Measurements from ENCODE around the gene MTG1.
"Not testable (repeated sequence)": the region's sequence is repeated elsewhere in the genome, so short reads cannot be mapped to it uniquely, and the experiment has no call there.

MTG1 gene

DNA sequence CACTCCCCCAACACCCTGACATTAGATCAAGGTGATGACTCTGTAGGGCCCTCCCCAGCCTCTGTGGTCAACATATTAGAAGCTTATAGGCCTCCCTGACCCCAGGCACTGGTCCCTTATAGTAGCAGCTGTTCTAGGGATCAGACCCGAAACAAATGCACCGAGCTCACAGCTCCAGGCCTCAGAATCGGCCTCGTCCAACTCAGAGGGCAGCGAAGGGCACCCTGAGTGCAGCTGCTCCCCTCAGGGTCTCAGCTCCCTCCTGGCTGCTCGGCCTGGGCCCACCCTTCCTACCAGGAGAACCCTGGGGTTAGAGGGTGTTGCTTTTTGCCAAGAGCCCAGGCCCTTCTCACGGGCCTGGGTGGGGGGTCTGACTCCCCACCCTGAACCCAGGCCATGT is 25.8 kb upstream of the MTG1 start:
- Histone ChIP-seq H3K27me3 (ENCODE audit: control insufficient read depth in 1 of 2, insufficient read depth in 2 of 2, low read length in 2 of 2) (no peaks in the 10 kb centered on the region), H3K4me3 (ENCODE audit: low read length in 2 of 2) (no peak overlapping the region), H3K9ac (ENCODE audit: low read length in 2 of 2) (no peak overlapping the region), H3K4me1 (ENCODE audit: control insufficient read depth, insufficient read depth, low read length) (peaks cover 6% of the 10 kb centered on the region), H3K27ac (ENCODE audit: low read length) (no peak overlapping the region), H3K9me3 (ENCODE audit: control insufficient read depth in 2 of 2, low read length in 2 of 2) (no peaks in the 10 kb centered on the region), H3K36me3 (ENCODE audit: control insufficient read depth in 2 of 2, insufficient read depth in 2 of 2, low read length in 2 of 2) (peaks cover 29 to 48% of the 10 kb centered on the region in 2 donors)

DNA sequence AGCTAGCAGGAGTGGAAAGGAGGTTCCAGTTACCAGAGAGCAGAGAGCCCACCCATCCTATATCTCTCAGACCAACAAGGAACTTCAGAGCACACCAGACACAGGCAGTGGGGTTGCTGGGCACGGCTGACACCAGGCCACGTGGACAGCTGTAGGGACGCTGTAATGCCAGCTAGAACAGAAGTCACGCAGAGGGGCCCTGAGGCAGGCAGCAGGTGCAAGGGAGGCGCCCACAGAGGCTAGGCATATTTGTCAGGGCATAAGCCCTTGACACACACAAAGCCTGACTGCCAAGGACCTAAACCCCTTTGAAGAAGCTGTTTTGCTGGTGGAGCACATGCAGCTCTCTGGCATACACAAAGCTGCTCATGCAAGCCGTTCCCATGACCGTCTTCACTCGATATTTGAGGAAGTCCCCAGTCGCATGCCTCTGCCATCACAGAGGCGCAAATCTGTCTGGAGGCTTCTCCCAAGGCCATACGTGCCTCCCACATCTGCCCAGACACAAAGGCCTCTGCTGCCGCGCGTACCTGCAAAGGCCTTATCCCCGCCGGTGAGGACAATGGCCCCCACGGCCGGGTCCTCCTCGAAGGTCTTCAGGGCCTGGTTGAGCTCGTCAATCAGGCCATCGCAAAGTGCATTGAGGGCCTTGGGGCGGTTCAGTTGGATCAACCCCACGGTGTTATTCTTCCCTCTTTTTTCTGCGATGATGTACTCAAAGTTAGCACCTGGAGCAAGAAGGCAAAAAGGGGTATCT is 23.7 kb upstream of the MTG1 start:
- Histone ChIP-seq H3K27me3 (ENCODE audit: control insufficient read depth in 1 of 2, insufficient read depth in 2 of 2, low read length in 2 of 2) (no peaks in the 10 kb centered on the region), H3K27ac (ENCODE audit: low read length) (no peak overlapping the region), H3K4me1 (ENCODE audit: control insufficient read depth, insufficient read depth, low read length) (peaks cover 13% of the 10 kb centered on the region), H3K9ac (ENCODE audit: low read length in 2 of 2) (no peak overlapping the region), H3K9me3 (ENCODE audit: control insufficient read depth in 2 of 2, low read length in 2 of 2) (no peaks in the 10 kb centered on the region), H3K4me3 (ENCODE audit: low read length in 2 of 2) (no peak overlapping the region), H3K36me3 (ENCODE audit: control insufficient read depth in 2 of 2, insufficient read depth in 2 of 2, low read length in 2 of 2) (peaks cover 29 to 43% of the 10 kb centered on the region in 2 donors)

DNA sequence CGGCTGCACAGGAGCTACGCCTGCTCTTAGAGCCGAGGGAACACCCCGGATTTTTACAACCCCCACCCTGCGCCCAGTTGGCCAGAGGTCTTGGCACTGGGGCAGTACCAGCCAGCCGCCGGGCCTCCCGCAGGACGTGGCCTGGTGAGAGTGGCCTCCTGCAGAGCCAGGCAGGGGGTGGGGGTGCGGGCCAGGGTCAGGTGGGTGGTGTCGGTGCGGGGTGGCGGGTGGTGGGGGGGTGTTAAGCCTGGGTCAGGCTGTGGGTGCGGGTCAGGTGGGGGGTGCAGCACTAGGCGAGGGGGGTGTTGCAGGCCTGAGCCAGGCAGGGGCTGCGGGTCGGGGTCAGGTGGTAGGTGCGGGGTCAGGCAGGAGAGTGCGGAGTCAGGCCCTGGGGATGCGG is 21.4 kb upstream of the MTG1 start:
- Histone ChIP-seq H3K27ac (ENCODE audit: low read length) (no peak overlapping the region), H3K9ac (ENCODE audit: low read length in 2 of 2) (no peak overlapping the region), H3K27me3 (ENCODE audit: control insufficient read depth in 1 of 2, insufficient read depth in 2 of 2, low read length in 2 of 2) (no peaks in the 10 kb centered on the region), H3K4me3 (ENCODE audit: low read length in 2 of 2) (peak overlapping the region in 1 of 2 donors; percentile 40), H3K4me1 (ENCODE audit: control insufficient read depth, insufficient read depth, low read length) (peaks cover 14% of the 10 kb centered on the region), H3K9me3 (ENCODE audit: control insufficient read depth in 2 of 2, low read length in 2 of 2) (no peaks in the 10 kb centered on the region), H3K36me3 (ENCODE audit: control insufficient read depth in 2 of 2, insufficient read depth in 2 of 2, low read length in 2 of 2) (peaks cover 15 to 24% of the 10 kb centered on the region in 2 donors)

DNA sequence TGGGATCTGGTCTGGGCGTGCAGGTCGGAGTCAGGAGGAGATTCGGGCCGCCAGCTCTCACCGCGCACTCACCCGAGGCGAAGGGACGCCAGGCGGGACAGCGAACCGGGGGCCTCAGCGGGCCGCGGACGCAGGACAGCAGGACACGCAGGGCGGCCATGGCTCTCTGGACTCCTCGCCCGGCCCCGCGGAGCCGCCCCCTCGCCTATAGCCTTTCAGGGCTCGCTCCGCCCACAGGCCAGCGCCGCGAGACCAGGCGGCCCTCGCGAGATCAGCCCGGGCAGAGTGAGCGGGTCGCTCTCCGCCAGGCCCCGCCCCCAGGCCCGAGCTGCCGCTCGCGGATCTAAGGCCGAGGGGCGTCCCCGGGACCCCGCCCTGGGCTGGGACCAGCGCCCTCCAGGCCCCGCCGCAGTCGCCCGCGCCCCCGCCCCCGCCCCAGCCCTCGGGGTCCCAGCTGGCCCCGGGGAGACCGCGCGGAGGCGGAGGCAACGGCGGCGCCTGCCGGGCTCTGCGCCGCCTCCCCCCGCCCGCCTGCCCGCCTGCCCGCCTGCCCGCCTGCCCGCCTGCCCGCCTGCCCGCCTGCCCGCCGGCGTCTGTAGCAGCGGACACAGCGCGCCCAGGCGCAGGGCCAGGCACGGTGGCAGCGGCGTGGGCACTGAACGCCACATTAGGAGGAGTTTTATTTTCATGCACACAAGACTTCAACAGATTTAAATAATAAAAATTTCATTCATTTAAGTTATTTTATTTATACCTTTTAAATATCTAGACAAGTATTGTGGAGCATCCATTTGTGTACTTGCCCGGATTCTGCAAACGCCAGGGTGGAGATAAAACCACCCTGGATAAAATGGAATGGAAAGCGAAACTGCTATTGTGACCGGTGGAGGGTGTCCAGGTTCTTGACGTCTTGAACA is 20.5 kb upstream of the MTG1 start, which contains the start of gene ECHS1:
Gene ECHS1, minus strand, starts transcription at position 181 of the 917 bp plus-strand sequence. Its CDS starts 21 bp downstream, at position 160.
- H3K27ac ChIP-seq (ENCODE audit: low read length) = peak within 1 kb of the TSS; percentile 55
- H3K9ac ChIP-seq (ENCODE audit: low read length in 2 of 2) = peak within 1 kb of the TSS; percentile 53 to 71
- H3K27me3 ChIP-seq (ENCODE audit: control insufficient read depth in 1 of 2, insufficient read depth in 2 of 2, low read length in 2 of 2) = no peaks in the 10 kb centered on the region
- no peaks in the 10 kb centered on the region for H3K9me3 ChIP-seq (ENCODE audit: control insufficient read depth in 2 of 2, low read length in 2 of 2)
- H3K4me3 ChIP-seq (ENCODE audit: low read length in 2 of 2) = peak within 1 kb of the TSS; percentile 57 to 74
- peaks cover 12 to 19% of the 10 kb centered on the region in 2 donors for H3K36me3 ChIP-seq (ENCODE audit: control insufficient read depth in 2 of 2, insufficient read depth in 2 of 2, low read length in 2 of 2)
- peaks cover 19% of the 10 kb centered on the region for H3K4me1 ChIP-seq (ENCODE audit: control insufficient read depth, insufficient read depth, low read length)

DNA sequence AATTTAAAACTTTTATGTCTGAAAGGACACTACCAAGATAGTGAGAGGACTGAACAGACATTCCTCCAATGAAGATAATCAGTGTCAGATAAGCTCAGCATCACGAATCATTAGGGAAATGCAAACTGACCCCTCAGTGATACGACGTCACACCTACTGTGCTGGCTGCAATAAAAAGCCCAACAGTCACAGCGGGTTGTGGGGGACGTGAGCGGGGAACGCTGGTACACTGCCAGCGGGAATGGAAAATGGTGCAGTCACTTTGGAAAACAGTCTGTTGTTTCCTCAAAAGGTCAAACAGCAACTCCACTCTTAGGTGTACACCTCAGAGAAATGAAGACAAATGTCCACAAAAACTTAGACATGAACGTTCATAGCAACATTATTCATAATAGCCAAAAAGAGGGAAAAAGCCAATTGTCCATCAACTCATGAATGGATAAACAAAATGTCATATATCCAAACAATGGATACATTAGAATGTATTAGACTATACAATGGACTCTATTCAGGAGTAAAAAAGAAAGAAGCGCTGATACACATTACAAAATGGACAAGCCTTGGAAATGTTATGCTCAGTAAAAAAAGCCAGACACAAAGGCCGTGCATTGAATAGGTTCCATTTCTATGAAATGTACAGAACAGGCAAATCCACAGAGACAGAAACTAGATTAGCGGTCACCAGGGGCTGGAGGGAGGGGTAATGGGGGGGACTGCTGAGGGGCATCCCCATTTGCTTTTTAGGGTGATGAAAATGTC is 18.4 kb upstream of the MTG1 start:
- H3K36me3 ChIP-seq (ENCODE audit: control insufficient read depth in 2 of 2, insufficient read depth in 2 of 2, low read length in 2 of 2) = peaks cover 0 to 2% of the 10 kb centered on the region in 2 donors
- H3K27ac ChIP-seq (ENCODE audit: low read length) = no peak overlapping the region
- no peaks in the 10 kb centered on the region for H3K9me3 ChIP-seq (ENCODE audit: control insufficient read depth in 2 of 2, low read length in 2 of 2)
- no peak overlapping the region for H3K9ac ChIP-seq (ENCODE audit: low read length in 2 of 2)
- no peaks in the 10 kb centered on the region for H3K27me3 ChIP-seq (ENCODE audit: control insufficient read depth in 1 of 2, insufficient read depth in 2 of 2, low read length in 2 of 2)
- no peak overlapping the region for H3K4me3 ChIP-seq (ENCODE audit: low read length in 2 of 2)
- H3K4me1 ChIP-seq (ENCODE audit: control insufficient read depth, insufficient read depth, low read length) = peaks cover 29% of the 10 kb centered on the region

DNA sequence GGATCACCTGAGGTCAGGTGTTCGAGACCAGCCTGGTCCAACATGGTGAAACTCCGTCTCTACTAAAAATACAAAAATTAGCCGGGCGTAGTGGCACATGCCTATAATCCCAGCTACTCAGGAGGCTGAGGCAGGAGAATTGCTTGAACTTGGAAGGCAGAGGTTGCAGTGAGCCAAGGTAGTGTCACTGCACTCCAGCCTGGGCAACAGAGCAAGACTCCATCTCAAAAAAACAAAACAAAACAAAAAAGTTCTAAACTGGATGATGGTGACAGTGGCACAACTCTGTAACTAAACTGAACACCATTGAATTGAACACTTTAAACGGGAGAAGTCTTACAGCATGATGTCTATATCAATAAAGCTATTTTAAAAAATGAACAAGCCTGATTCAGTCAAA is 17.8 kb upstream of the MTG1 start:
- H3K4me3 ChIP-seq (ENCODE audit: low read length in 2 of 2); H3K27me3 ChIP-seq (ENCODE audit: control insufficient read depth in 1 of 2, insufficient read depth in 2 of 2, low read length in 2 of 2); H3K9ac ChIP-seq (ENCODE audit: low read length in 2 of 2); H3K36me3 ChIP-seq (ENCODE audit: control insufficient read depth in 2 of 2, insufficient read depth in 2 of 2, low read length in 2 of 2); H3K9me3 ChIP-seq (ENCODE audit: control insufficient read depth in 2 of 2, low read length in 2 of 2); H3K27ac ChIP-seq (ENCODE audit: low read length): not testable (repeated sequence)
- H3K4me1 ChIP-seq (ENCODE audit: control insufficient read depth, insufficient read depth, low read length) = peaks cover 29% of the 10 kb centered on the region

DNA sequence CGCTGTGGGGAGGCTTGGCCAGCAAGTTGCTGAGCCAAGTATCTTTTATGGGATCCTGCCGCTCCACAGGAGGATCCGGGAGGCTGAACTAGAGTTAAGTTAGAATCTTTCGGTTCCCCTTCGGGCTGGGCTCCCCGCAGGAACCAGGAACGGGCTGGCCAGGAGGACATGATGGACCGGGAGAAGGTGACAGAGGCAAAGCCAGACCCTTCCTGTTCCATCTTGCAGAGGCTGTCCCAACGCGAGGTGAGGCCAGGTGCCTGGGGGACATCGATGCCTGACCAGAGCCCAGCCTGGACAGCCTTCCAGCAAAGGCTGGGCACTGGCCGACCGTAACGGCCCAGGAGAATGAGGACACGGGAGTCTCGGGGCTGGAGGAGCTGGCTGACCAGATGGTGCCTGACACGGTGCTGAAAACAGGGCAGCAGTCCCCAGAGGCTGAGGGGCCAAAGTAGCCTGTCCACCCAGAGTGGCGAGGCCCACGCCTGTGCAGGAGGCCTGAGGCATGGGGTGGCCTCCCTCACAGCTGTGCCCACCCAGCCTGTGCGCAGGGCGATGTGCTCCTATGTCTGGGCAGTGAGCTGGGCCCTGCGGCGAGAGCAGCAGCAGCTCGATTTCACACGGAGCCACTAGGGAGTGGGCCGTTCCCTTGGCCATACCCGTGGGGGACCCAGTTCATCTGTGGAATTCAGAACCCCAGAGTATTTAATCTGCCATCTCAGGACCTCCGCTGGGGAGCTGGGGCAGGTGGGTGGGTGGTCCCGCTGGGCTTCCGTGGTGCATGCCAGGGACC is 16.7 kb upstream of the MTG1 start:
- peaks cover 26% of the 10 kb centered on the region for H3K4me1 ChIP-seq (ENCODE audit: control insufficient read depth, insufficient read depth, low read length)
- no peaks in the 10 kb centered on the region for H3K9me3 ChIP-seq (ENCODE audit: control insufficient read depth in 2 of 2, low read length in 2 of 2)
- H3K27ac ChIP-seq (ENCODE audit: low read length) = no peak overlapping the region
- H3K27me3 ChIP-seq (ENCODE audit: control insufficient read depth in 1 of 2, insufficient read depth in 2 of 2, low read length in 2 of 2) = no peaks in the 10 kb centered on the region
- H3K36me3 ChIP-seq (ENCODE audit: control insufficient read depth in 2 of 2, insufficient read depth in 2 of 2, low read length in 2 of 2) = peaks cover 0 to 4% of the 10 kb centered on the region in 2 donors
- H3K9ac ChIP-seq (ENCODE audit: low read length in 2 of 2) = peak overlapping the region in 1 of 2 donors; percentile 64
- H3K4me3 ChIP-seq (ENCODE audit: low read length in 2 of 2) = peak overlapping the region in 1 of 2 donors; percentile 88

DNA sequence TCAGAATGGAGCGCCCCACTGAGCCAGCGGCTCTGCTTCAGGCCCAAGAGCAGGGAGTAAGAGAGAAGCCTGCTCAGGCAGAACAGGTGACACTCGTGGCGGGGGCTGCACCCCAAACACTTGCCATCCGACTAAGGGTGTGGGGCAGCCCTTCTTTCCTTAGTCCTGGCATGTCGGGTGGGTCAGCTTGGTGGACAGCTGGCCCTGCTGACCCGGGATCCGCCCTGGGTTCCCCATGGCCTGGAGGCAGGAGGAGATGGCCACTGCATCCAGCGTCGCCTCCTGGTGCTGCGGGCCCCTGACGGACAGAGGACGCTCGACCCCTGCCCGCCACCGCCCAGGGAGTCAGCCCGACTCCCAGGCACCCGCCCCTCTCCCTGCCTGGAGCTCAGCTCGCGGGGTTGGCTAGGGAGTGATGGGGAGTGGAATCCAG is 16.1 kb upstream of the MTG1 start:
- H3K36me3 ChIP-seq (ENCODE audit: control insufficient read depth in 2 of 2, insufficient read depth in 2 of 2, low read length in 2 of 2) = peaks cover 0 to 4% of the 10 kb centered on the region in 2 donors
- peak overlapping the region; percentile 64 for H3K9ac ChIP-seq (ENCODE audit: low read length in 2 of 2)
- H3K4me3 ChIP-seq (ENCODE audit: low read length in 2 of 2) = peak overlapping the region; percentile 87 to 88
- H3K9me3 ChIP-seq (ENCODE audit: control insufficient read depth in 2 of 2, low read length in 2 of 2) = no peaks in the 10 kb centered on the region
- H3K27ac ChIP-seq (ENCODE audit: low read length) = peak overlapping the region; percentile 18
- H3K4me1 ChIP-seq (ENCODE audit: control insufficient read depth, insufficient read depth, low read length) = peaks cover 22% of the 10 kb centered on the region
- H3K27me3 ChIP-seq (ENCODE audit: control insufficient read depth in 1 of 2, insufficient read depth in 2 of 2, low read length in 2 of 2) = no peaks in the 10 kb centered on the region

DNA sequence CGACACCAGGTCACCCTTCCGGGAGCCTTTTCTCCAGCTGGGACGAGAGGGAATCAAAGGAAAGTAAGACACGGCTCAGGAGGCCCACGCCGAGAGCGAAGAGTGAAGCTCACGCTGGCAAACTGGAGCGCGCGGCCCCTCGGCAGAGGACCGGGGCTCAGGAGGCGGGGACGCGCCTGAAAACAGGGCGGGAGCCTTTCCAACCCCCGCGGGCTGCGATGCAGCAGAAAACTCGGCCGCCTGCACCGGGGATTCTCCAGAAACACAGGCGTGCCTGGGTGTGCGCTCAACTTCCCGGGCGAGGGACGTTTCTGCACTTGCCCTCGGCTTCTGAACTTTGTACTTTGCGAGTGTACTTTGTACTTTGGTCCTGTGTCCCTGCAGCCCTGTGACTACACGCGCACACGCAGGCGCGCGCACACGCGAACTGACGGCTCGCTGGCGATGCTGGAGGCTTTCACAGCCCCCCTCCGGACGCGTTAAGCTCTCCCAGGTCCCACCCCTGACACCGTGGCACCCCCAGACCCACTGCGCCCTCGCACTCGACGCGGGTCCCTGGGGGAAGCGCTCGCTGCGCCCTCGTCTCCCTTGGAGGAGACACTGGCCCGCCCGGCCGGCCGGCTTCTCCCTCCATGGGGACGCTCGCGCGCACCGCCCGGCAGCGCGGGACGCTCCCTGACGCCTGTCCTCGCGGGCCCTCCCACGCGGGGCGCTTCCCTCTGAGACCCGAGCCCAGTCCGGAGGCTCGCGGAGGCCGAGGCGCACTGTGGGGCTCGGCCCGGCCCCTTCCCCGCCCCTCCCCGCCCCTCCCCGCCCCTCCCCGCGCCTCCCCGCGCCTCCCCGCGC is 15.5 kb upstream of the MTG1 start:
- Histone ChIP-seq H3K9ac (ENCODE audit: low read length in 2 of 2) (peak overlapping the region; percentile 64), H3K27ac (ENCODE audit: low read length) (peak overlapping the region; percentile 18), H3K27me3 (ENCODE audit: control insufficient read depth in 1 of 2, insufficient read depth in 2 of 2, low read length in 2 of 2) (no peaks in the 10 kb centered on the region), H3K4me3 (ENCODE audit: low read length in 2 of 2) (peak overlapping the region; percentile 87 to 88), H3K4me1 (ENCODE audit: control insufficient read depth, insufficient read depth, low read length) (peaks cover 22% of the 10 kb centered on the region), H3K9me3 (ENCODE audit: control insufficient read depth in 2 of 2, low read length in 2 of 2) (no peaks in the 10 kb centered on the region), H3K36me3 (ENCODE audit: control insufficient read depth in 2 of 2, insufficient read depth in 2 of 2, low read length in 2 of 2) (peaks cover 0 to 4% of the 10 kb centered on the region in 2 donors)

Measured in stomach smooth muscle (tissue), 2 donors.